ENCODE data around the gene F3. TPM values are rescaled to one million over a fixed set of nuclear protein-coding genes. Genes with fewer than 3 reads are reported as not detected.
A peak's percentile ranks its signal among the peaks of the same experiment; 100 is the strongest.

F3 gene
- total and polyA plus RNA-seq, 12 donors = 11.8 to 50.9 (median 23.9) TPM

DNA sequence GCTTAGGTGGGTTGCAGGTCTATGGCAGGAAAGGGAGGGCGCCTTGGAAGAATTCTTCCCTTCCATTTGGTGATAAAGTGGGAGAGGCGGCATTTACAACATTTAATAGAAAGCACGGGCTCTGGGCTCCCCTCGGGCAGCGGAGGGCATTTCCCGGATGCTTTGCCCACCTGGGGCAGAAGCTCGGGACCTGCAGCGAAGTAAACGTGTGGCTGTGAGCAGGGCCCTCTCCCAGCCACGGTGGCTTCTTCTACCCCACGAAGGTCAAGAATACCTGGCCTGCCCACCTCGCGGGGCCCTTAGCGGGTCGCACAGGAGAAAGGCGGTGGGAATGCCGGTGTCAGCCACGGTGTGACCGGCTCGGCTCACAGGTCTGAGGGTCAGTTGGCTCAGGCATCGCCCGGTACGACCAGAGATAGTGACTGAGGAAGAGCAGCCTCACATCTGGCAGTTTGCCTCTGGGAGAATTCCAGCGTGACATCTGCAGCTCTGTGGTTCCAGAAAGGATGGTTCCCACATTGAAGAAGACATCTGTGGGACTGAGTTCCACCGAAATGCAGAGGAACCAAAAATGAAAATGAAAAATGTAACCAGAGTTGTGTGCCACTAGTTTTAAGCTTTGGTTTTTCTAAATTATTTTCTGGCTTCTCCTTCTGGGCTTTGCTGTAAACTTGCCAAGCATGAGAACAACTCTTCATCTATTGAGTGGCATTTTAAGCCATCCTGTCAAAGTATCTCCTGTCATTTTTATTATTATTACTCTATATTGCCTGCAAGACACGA lies 720 bp upstream of the F3 start:
- Histone ChIP-seq H3K9me3 (replicated peaks in 1 of 3) (no peaks in the 10 kb centered on the region), H3K36me3 (replicated peaks in 1 of 2) (no peaks in the 10 kb centered on the region), H3K27ac (peak overlapping the region in 4 of 5 donors; percentile 53 to 93 (median 87)), H3K4me1 (replicated peaks in 1 of 2) (peaks cover 27 to 53% of the 10 kb centered on the region in 2 donors), H3K4me3 (peak overlapping the region in 2 of 4 donors; percentile 71 to 82), H3K27me3 (no peaks in the 10 kb centered on the region)
- DNase-seq = peak; percentile 55 to 84 (median 65)
- intact Hi-C loops (cut with DNase I) = loop anchor here in 1 of 2 donors (5.0 kb wide), 1 partner anchor 260 kb away; no protein-coding TSS in a partner anchor
- 0 to 1% (median 1%) methylated on average over 10 to 26 of the region's 26 CpGs for WGBS, 4 donors
- TF ChIP-seq POLR2A (IDR thresholded peaks at IDR 0.05) = no peak
- TF ChIP-seq, protein P1, sequence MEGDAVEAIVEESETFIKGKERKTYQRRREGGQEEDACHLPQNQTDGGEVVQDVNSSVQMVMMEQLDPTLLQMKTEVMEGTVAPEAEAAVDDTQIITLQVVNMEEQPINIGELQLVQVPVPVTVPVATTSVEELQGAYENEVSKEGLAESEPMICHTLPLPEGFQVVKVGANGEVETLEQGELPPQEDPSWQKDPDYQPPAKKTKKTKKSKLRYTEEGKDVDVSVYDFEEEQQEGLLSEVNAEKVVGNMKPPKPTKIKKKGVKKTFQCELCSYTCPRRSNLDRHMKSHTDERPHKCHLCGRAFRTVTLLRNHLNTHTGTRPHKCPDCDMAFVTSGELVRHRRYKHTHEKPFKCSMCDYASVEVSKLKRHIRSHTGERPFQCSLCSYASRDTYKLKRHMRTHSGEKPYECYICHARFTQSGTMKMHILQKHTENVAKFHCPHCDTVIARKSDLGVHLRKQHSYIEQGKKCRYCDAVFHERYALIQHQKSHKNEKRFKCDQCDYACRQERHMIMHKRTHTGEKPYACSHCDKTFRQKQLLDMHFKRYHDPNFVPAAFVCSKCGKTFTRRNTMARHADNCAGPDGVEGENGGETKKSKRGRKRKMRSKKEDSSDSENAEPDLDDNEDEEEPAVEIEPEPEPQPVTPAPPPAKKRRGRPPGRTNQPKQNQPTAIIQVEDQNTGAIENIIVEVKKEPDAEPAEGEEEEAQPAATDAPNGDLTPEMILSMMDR (IDR thresholded peaks at IDR 0.05) = no peak

DNA sequence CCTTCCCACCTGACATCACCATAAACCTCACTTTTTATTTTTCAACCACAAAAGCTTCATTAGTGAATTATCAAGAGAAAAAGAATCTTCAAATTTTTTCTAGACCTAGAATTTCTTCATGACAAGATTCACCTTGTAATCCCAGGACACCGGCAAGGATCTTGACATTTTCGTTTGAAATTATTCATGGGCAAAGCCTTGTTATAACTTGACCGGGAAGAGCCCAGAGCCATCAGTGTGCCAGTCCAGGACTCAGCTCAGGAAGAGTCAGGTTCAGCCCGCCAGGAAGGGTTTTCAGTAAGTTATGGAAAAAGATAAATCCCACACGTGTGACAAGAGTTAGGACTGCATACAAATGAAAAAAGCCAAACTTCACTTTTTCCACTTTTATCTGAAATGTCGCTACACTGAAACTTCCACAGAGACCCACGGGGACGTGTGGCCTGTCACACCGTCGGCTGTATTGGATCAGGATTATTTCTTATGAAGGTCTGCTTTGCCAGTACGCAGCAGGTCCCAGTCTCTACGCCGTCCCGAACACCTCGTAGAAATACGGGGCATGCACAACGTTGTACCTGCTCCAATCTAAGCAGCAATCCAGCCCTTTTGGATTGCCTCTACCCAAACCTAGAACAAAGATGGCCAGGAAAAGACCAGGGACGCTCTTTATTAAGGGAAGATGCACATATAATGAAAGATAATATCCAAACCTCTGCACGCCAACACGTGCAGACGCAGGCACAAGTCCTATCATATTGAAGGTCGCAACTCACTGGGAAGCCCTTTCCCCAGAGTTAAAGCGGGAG lies 916 bp downstream of the F3 start:
- peak overlapping the region in 4 of 5 donors; percentile 69 to 93 (median 87) for H3K27ac ChIP-seq
- H3K9me3 ChIP-seq (replicated peaks in 1 of 3) = no peaks in the 10 kb centered on the region
- peaks cover 0 to 2% of the 10 kb centered on the region in 2 donors for H3K36me3 ChIP-seq (replicated peaks in 1 of 2)
- intact Hi-C loops (cut with DNase I) = loop anchor here in 1 of 2 donors (5.0 kb wide), 1 partner anchor 262 kb away; no protein-coding TSS in a partner anchor
- TF ChIP-seq, protein P1 (IDR thresholded peaks at IDR 0.05) = no peak
- TF ChIP-seq POLR2A (IDR thresholded peaks at IDR 0.05) = no peak
- 27 to 34% (median 29%) methylated on average over 23 of the region's 23 CpGs for WGBS, 4 donors
- DNase-seq = no peak
- no peaks in the 10 kb centered on the region for H3K27me3 ChIP-seq
- H3K4me3 ChIP-seq = peak overlapping the region; percentile 62 to 82 (median 69)
- peaks cover 27 to 62% of the 10 kb centered on the region in 2 donors for H3K4me1 ChIP-seq (replicated peaks in 1 of 2)

DNA sequence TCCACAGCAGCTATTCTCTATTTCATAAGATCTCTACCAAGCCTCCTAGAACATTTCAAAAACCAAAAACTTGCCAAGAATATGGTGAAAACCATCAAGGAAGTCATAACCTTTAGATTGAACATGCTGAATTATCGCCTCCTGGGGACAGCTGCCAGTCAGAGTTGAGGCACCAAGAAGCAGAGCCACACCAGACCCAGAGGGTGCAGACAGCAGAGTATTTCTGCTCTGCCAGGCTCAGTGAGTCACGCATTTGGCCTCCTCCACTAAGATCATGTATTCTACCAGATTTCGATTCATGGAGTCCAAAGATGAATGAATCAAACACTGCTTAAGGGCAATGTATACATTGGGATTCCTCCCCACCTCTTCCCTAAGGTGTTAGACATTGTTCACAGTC lies 2.1 kb downstream of the F3 start:
- WGBS, 4 donors = 67 to 90% (median 83%) methylated on average over 3 of the region's 3 CpGs
- no peak for TF ChIP-seq POLR2A (IDR thresholded peaks at IDR 0.05)
- TF ChIP-seq, protein P1 (IDR thresholded peaks at IDR 0.05) = no peak

More for the DNA sequence above, 2.1 kb downstream of the F3 start:
- H3K36me3 ChIP-seq (replicated peaks in 1 of 2) = peaks cover 0 to 14% of the 10 kb centered on the region in 2 donors
- no peaks in the 10 kb centered on the region for H3K27me3 ChIP-seq
- peaks cover 18 to 51% of the 10 kb centered on the region in 2 donors for H3K4me1 ChIP-seq (replicated peaks in 1 of 2)
- peak overlapping the region in 1 of 4 donors; percentile 71 for H3K4me3 ChIP-seq
- DNase-seq = peak in 2 of 7 donors; percentile 19 to 29
- peak overlapping the region in 2 of 5 donors; percentile 88 to 93 for H3K27ac ChIP-seq
- intact Hi-C loops (cut with DNase I) = loop anchor here (5.0 to 10.0 kb wide), 2 partner anchors 58 to 65 kb away; no protein-coding TSS in a partner anchor
- no peaks in the 10 kb centered on the region for H3K9me3 ChIP-seq (replicated peaks in 1 of 3)

Measured in adrenal gland (tissue), 12 donors.